Non-pigmented ciliary epithelial cell (primary cell): Measurements from ENCODE around the gene IL12B.
"Not testable (repeated sequence)": the region's sequence is repeated elsewhere in the genome, so short reads cannot be mapped to it uniquely, and the experiment has no call there.

ENCODE experiments used
- DNase-seq: peaks from one replicate; pipeline ENCODE4 v3.0.0-alpha.2; 2010; ENCODE audit warnings: low read depth

The IL12B gene

GRCh38 chr5:159332800-159333544 is 2.7 kb upstream of the IL12B start:
- DNase-seq: no peak

GRCh38 chr5:159331093-159331973 is 1.0 kb upstream of the IL12B start:
- DNase-seq: no peak

GRCh38 chr5:159324986-159325385 is 5.3 kb downstream of the IL12B start:
- DNase-seq: no peak

- DNase-seq: peak; percentile 59
These were observed 6.1 kb downstream of the IL12B start for GRCh38 chr5:159324102-159324755.

GRCh38 chr5:159322180-159322579 is 8.1 kb downstream of the IL12B start:
- no peak for DNase-seq

GRCh38 chr5:159319832-159320231 is 10.5 kb downstream of the IL12B start:
- no peak for DNase-seq

- no peak for DNase-seq
These were observed 10.9 kb downstream of the IL12B start for GRCh38 chr5:159319363-159319762.

GRCh38 chr5:159318448-159318847 is 11.8 kb downstream of the IL12B start:
- no peak for DNase-seq

GRCh38 chr5:159317849-159318248 is 12.4 kb downstream of the IL12B start:
- no peak for DNase-seq

GRCh38 chr5:159316519-159317383 is 13.5 kb downstream of the IL12B start:
- DNase-seq: no peak

- DNase-seq: no peak
These were observed 17.1 kb downstream of the IL12B start for GRCh38 chr5:159313197-159313596.

GRCh38 chr5:159311063-159311462 is 19.2 kb downstream of the IL12B start:
- no peak for DNase-seq

- no peak for DNase-seq
These were observed 19.8 kb downstream of the IL12B start for GRCh38 chr5:159310511-159310910.

- no peak for DNase-seq
These were observed 20.4 kb downstream of the IL12B start for GRCh38 chr5:159309689-159310433.

GRCh38 chr5:159304961-159305595 is 25.2 kb downstream of the IL12B start:
- no peak for DNase-seq

- DNase-seq: no peak
These were observed 27.0 kb downstream of the IL12B start for GRCh38 chr5:159303286-159303685.

GRCh38 chr5:159301929-159302860 is 28.1 kb downstream of the IL12B start:
- not testable (repeated sequence) for DNase-seq

- DNase-seq: no peak
These were observed 28.8 kb downstream of the IL12B start for GRCh38 chr5:159301466-159301865.

GRCh38 chr5:159297300-159297699 is 33.0 kb downstream of the IL12B start:
- DNase-seq: not testable (repeated sequence)
